T-helper 2 cell treated with Interferon-gamma antibody and Interleukin-4, amounts not matched to agents 5 μg/mL and 100 μg/mL, for 36 hours (primary cell): ENCODE results near the gene SLC2A1.
A peak's percentile ranks its signal among the peaks of the same experiment; 100 is the strongest.

ENCODE experiments used
- DNase-seq: peaks from one replicate; pipeline ENCODE4 v3.0.0; 2021; ENCODE audit warnings: low spot score
- H3K27ac Mint-ChIP-seq: one replicate; pipeline ENCODE4 v1.8.0; 2021; ENCODE audit warnings: mild to moderate bottlenecking, mixed read lengths
- H3K27me3 Mint-ChIP-seq: one replicate; pipeline ENCODE4 v1.8.0; 2021; ENCODE audit warnings: low read depth, mixed read lengths
- H3K36me3 Mint-ChIP-seq: one replicate; pipeline ENCODE4 v1.8.0; 2021; ENCODE audit warnings: low read depth, mixed read lengths
- H3K4me1 Mint-ChIP-seq: one replicate; pipeline ENCODE4 v1.8.0; 2021; ENCODE audit warnings: low read depth, mixed read lengths
- H3K4me3 Mint-ChIP-seq: one replicate; pipeline ENCODE4 v1.8.0; 2022; ENCODE audit warnings: mild to moderate bottlenecking, moderate library complexity, mixed read lengths
- H3K9me3 Mint-ChIP-seq: one replicate; pipeline ENCODE4 v1.8.0; 2021; ENCODE audit warnings: mixed read lengths

The SLC2A1 gene

DNA sequence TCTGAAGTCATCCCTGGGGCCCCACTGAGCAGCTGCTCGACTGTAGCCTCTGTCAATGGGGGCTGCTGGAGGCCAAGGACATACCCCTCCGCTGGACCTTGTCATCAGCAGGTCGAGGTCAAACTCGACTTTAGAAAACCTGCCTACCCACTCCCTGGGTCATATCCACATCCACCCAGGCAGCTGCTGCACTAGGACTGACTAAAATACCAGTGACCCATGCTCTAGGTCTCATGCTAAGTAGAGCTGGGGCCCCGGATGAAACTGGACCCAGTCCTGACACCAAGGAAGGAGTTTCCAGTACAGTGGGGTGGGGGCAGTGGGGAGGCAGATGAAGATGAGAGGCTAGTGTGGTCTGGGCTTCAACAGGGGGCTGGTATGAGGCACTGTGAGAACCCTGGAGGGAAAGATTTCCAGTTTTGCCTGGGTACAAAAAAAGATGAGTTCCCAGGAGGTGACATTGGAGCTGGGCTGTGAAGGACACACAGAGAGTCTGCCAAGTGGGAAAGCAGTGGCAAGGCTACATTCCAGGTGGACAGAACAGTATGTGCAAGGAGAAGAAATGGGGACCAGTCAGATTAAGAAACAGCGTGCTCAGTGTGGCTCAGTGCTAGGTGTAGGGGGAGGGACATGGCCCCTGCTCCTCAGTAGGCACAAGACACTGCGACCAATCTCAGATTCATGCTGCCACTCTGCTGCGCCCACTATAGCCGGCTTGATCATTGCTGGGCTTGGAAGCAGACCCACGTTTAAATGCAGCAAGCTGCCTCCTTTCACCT lies 12.4 kb downstream of the SLC2A1 start:
- no peaks in the 10 kb centered on the region for H3K9me3 Mint-ChIP-seq
- no peaks in the 10 kb centered on the region for H3K27me3 Mint-ChIP-seq
- peak overlapping the region; percentile 47 for H3K4me3 Mint-ChIP-seq
- no peak for DNase-seq
- peaks cover 83% of the 10 kb centered on the region for H3K4me1 Mint-ChIP-seq
- peak overlapping the region; percentile 89 for H3K27ac Mint-ChIP-seq
- peaks cover 62% of the 10 kb centered on the region for H3K36me3 Mint-ChIP-seq

DNA sequence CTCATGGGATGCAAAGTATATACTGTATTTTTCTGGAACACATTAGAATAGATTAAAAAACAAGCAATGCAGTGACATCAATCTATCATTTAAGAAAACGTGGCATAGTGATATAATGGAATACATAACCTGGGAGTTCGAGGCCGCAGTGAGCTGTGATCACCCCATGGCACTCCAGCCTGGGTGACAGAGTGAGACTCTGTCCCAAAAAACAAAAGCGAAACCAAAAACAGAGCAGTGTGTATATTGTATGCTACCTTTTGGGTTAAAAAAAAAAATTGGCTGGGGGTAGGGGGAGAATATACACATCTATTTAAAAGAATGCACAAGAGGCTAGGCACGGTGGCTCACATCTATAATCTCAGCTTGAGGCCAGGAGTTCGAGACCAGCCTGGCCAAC lies 13.5 kb downstream of the SLC2A1 start:
- Mint-ChIP-seq H3K4me1 (peaks cover 83% of the 10 kb centered on the region), H3K36me3 (peaks cover 64% of the 10 kb centered on the region), H3K4me3 (peak overlapping the region; percentile 47), H3K27me3 (no peaks in the 10 kb centered on the region), H3K9me3 (no peaks in the 10 kb centered on the region), H3K27ac (peak overlapping the region; percentile 89)
- no peak for DNase-seq

DNA sequence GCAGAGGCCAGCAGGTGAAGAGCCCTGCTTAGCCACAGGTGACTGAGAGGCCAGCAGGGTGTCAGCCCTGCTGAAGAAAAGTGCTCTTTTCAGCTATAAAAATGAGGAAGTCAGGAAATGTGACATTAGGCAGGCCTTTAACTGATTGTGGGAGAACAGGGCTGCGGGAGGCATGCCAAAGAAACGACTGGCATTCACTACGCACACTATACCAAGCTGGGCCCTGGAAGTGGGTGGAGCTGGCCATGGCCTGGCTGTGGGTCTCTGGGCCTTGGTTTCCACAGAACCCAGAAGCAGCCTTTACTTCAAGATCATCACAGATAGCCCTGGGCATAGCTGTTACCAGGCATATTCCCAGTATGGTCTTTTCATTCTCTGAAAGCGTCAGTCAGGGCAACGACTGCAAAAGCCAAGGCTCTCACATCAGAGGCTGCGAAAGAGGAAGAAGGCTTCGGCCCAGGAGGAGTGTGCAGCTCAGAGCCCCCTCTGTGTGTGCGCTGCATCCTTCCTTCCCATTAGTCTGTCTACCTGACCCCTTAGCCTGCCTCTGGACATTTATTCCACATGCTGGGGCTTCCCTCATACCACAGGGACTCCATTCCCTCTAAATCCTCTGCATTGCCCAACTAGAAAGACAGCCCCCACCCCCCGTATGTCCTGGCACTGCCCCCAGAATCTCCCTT lies 14.3 kb downstream of the SLC2A1 start:
- Mint-ChIP-seq H3K4me1 (peaks cover 80% of the 10 kb centered on the region), H3K27ac (peak overlapping the region; percentile 89), H3K27me3 (no peaks in the 10 kb centered on the region), H3K4me3 (peak overlapping the region; percentile 75), H3K36me3 (peaks cover 65% of the 10 kb centered on the region), H3K9me3 (no peaks in the 10 kb centered on the region)
- no peak for DNase-seq

DNA sequence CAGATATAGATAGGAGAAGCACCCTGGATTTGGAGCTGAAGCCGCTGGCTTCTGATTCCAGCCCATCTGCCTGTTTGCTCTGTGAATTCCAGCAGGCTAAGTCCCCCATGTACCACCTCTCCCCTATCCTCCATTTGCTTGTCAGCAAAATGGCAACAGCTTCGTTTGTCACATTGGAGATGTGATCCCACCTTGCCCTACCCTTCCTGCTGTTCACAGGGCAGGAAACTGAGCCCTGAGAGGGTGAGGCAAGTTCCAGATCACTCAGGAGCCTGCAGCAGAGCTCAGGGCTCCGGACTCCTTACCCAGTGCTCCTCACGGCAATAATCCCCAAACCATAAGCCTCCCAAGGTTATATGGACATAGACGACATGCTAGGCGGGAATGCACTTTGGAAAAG lies 14.9 kb downstream of the SLC2A1 start:
- Mint-ChIP-seq H3K9me3 (no peaks in the 10 kb centered on the region), H3K36me3 (peaks cover 68% of the 10 kb centered on the region), H3K4me3 (peak overlapping the region; percentile 75), H3K27ac (peak overlapping the region; percentile 89), H3K27me3 (no peaks in the 10 kb centered on the region), H3K4me1 (peaks cover 82% of the 10 kb centered on the region)
- DNase-seq = no peak

DNA sequence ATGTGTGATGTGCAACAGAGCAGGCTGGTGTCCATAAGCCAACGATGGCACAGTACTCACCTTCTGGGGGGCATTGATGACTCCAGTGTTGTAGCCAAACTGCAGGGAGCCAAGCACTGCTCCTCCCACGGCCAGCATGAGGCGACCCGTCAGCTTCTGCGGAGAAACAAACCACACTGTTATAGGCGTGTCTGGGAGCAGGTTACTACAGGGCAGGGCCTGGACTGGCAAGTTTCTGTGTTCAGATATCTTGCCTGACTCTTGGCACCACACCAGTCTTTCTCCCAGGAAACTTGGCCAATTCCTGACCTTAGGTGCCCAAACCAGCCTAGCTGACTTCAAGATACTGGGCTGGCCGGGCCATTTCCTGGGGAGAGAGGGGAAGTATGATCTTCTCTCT lies 15.5 kb downstream of the SLC2A1 start:
- H3K27me3 Mint-ChIP-seq = no peaks in the 10 kb centered on the region
- H3K4me1 Mint-ChIP-seq = peaks cover 85% of the 10 kb centered on the region
- DNase-seq = no peak
- peak overlapping the region; percentile 91 for H3K27ac Mint-ChIP-seq
- H3K36me3 Mint-ChIP-seq = peaks cover 73% of the 10 kb centered on the region
- peak overlapping the region; percentile 75 for H3K4me3 Mint-ChIP-seq
- no peaks in the 10 kb centered on the region for H3K9me3 Mint-ChIP-seq

DNA sequence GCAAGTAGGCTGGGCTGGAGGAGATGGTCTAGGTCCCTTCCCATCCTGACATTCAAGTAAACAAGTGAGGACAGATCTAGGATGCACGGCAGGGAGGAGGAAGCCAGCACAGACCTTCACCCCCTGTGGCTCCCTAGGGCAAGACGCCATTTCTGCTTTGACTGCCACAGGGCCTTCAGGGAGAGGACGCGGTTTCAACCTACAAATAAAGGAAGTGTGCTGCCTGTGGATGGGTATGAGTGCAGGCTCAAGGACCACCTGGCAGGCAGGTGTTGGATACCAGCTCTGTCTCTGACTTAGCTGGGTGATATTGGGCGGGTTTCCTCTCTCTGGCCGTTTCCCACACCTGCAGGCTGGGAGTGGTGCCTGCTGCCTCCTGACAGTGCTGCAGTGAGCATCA lies 16.2 kb downstream of the SLC2A1 start:
- Mint-ChIP-seq H3K27ac (peak overlapping the region; percentile 91), H3K9me3 (no peaks in the 10 kb centered on the region), H3K4me1 (peaks cover 89% of the 10 kb centered on the region), H3K4me3 (peak overlapping the region; percentile 75), H3K27me3 (no peaks in the 10 kb centered on the region), H3K36me3 (peaks cover 73% of the 10 kb centered on the region)
- DNase-seq = no peak

DNA sequence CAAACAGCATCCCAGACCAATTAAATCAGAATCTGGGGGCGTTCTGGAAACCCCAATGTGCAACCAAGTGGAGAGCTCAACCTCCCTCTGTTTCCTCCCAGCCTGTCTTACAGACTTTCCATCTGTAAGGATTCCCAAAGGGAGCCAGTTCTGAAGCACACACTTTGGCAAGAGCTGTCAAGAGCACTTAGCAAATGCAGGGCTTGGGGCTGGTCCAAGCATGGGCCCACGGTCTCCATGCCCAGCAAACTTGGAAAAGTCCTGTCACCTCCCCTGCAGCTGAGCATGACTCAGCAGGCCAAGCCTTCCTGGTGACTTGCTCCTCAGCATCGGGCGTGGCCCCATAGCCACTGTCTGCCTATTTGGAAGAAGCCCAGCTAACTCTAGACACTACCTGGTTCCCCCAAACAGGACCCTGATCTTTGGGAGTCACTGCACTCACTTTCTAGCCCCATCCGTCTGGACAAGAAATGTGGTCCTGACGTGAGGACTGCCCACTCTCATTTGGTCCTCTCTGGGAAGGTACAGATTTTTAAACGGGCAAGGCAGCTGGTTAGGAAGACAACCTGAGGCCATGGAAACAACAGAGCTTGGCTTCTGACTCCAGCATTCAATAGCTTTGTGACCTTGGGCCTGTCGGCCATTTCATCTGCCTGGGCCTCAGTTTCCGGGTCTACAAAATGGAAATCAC lies 16.9 kb downstream of the SLC2A1 start:
- no peaks in the 10 kb centered on the region for H3K9me3 Mint-ChIP-seq
- peak overlapping the region; percentile 75 for H3K4me3 Mint-ChIP-seq
- H3K36me3 Mint-ChIP-seq = peaks cover 75% of the 10 kb centered on the region
- DNase-seq = peak; percentile 40
- no peaks in the 10 kb centered on the region for H3K27me3 Mint-ChIP-seq
- H3K27ac Mint-ChIP-seq = peak overlapping the region; percentile 91
- peaks cover 89% of the 10 kb centered on the region for H3K4me1 Mint-ChIP-seq

DNA sequence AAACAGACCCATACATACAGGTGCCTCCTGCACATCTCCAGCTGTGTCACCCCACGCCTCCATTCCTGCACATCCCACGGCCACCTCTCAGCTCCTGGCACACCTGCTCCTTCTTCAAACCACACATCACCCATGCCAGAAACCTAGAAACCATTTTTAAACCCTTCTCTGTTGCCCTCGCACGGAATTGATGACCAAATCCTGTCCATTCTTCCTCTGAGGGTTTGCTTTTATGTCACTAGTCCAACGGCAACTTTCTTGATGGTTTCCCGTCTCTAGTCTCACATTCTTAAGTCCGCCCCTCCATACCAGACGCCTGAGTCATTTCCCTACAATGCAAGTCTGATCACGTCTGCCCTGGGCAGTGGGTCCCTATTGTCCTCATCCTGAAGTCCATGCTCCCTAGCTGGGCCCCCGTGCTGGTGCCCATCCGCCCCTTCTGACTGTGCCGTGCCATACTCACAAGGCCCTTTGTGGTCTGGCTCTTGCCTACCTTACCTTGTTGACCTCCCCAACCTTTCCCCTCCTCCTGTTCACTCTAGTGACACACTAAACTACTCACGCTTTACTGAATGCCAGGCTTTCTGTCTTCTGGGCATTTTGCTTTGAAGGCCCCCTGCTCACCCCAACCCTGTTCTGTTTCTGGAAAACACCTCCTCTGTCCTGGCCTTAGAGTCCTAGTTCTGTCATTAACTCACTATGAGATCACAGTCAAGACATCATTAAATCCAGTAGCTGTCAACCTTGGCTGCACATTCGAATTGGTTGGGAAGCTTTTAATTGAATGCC lies 17.6 kb downstream of the SLC2A1 start:
- Mint-ChIP-seq H3K27ac (peak overlapping the region; percentile 91), H3K4me1 (peaks cover 88% of the 10 kb centered on the region), H3K4me3 (peak overlapping the region; percentile 54), H3K9me3 (no peaks in the 10 kb centered on the region), H3K36me3 (peaks cover 75% of the 10 kb centered on the region), H3K27me3 (no peaks in the 10 kb centered on the region)
- peak; percentile 53 for DNase-seq

DNA sequence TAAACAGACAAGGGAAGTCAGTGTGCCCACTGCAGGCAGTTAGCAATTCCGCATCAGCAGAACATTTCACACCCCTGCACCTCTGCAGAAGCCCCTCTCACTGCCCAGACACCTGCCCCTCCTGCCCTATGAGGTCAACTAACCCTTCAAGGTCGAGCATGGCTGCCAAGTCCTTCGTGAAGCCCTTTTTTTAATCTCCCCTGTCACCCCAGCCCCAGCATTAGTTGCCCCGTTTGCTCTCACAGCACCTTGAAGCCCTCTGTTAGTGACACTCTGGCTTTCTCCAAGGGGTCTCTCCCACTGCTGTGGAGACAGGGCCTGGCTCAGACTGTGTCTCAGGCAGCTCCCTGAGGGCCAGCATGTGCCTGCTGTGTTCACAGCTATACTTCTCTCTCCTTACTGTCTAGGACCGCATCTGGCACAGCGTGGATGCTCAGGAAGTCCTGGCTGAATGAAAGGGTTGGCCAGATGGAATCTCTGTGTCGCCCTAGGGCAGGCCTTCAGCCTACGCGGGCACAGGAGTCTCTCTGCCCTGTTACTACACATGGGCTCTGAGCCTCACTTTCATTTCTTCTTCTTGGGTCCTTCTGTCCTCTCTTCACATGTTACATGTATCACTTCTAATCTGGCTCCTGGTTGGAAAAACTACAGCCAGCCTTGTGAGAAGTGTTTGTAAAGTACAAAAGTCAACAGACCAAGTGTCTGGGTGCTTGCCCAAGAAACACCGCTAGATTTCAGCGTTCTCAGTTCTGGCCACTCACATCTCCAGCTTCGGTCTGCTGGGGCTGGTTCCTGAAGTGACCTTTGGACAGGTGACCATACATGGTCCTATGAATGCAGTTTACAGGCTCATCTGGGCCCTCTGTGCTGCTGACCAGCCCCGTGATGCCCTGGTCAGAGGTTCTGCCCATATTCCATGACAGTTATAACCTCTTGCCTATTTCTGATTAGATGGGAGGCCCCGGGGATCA lies 19.7 kb downstream of the SLC2A1 start:
- peaks cover 84% of the 10 kb centered on the region for H3K4me1 Mint-ChIP-seq
- peak overlapping the region; percentile 62 for H3K4me3 Mint-ChIP-seq
- H3K27ac Mint-ChIP-seq = peak overlapping the region; percentile 93
- no peaks in the 10 kb centered on the region for H3K9me3 Mint-ChIP-seq
- no peak for DNase-seq
- H3K27me3 Mint-ChIP-seq = no peaks in the 10 kb centered on the region
- peaks cover 82% of the 10 kb centered on the region for H3K36me3 Mint-ChIP-seq

DNA sequence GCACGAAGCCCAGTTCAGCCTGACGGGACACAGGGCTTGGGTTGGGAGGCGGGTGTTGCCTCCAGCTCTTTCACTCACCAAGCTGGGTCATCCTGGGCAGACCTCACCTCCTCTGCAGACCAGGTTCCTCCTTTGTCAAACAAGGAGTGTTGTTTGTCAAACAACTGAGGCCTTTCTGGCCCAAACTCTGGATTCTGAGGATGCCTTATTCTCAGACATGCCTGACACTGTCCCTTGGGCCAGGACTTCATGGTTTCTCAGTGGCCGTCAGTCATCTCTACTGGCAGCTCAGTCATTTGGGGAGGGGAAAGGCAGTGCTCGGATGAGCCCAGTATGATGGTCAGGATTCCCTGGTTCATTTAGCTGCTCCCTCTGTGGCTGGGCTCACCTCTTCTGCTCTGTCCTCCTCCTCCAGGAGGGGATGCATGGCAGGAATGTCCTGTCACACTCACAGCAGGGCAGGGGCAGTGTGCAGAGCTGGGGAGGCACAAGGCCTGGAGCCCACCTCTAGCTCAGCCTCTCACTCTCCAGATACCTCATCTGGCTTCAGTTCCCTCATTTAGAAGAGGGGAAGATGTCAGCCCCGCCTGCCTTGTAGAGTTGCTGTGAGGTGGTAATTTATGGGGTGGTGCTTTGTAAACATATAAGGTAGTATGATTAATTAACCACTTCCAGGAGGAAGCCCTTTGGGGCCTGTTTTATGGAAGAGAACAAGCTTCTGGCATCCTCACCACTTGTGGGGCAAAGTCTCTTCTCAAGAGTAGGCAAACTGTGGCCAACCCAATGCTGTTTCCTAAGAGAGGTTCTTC lies 20.6 kb downstream of the SLC2A1 start:
- Mint-ChIP-seq H3K27ac (peak overlapping the region; percentile 93), H3K27me3 (no peaks in the 10 kb centered on the region), H3K36me3 (peaks cover 86% of the 10 kb centered on the region), H3K9me3 (no peaks in the 10 kb centered on the region), H3K4me1 (peaks cover 88% of the 10 kb centered on the region), H3K4me3 (peak overlapping the region; percentile 62)
- no peak for DNase-seq

DNA sequence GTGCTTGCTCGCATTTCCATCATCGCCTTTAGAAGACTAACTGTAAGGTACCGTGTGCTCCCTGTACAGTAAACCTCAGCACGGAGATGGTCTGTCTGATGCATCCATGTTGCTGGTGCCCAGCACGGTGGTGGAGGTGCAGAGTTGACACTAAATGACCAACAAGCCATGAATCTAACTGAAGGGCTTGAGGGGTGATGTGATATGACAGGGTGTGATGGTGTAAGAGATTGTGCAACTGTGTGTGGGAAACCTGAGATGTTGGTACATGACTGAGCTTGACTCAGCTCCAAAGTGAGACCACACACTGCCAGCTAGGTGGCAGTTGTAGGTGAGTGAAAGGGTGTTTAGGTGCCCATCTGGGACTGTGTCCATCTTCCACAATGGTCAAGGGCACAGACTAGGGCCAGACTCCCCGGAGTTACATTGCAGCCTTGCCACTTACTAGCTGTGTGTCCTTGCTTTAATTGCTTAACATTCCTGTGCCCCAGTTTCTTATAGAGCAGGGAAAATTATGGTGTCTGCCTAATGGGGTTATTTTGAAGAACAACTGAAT lies 21.4 kb downstream of the SLC2A1 start:
- DNase-seq = no peak
- Mint-ChIP-seq H3K4me3 (peak overlapping the region; percentile 62), H3K9me3 (no peaks in the 10 kb centered on the region), H3K27me3 (no peaks in the 10 kb centered on the region), H3K27ac (peak overlapping the region; percentile 93), H3K4me1 (peaks cover 88% of the 10 kb centered on the region), H3K36me3 (peaks cover 83% of the 10 kb centered on the region)
